ENCODE measurements around the gene CHD5. TPM values are rescaled to one million over a fixed set of nuclear protein-coding genes. Genes with fewer than 3 reads are reported as not detected.

The CHD5 gene
- polyA plus RNA-seq, 1 donor = 2.6 TPM

GRCh38 chr1:6130596-6130995 lies 49.5 kb downstream of the CHD5 start:
- peaks cover 2% of the 10 kb centered on the region for H3K27me3 ChIP-seq (ENCODE audit: control insufficient read depth, insufficient read depth, low read length)
- no peaks in the 10 kb centered on the region for H3K36me3 ChIP-seq (ENCODE audit: control insufficient read depth, insufficient read depth, low read length)
- H3K4me3 ChIP-seq (ENCODE audit: low read length) = no peak overlapping the region
- H3K9me3 ChIP-seq (ENCODE audit: control insufficient read depth, low read depth, low read length) = no peaks in the 10 kb centered on the region
- DNase-seq = no peak
- no peak overlapping the region for H3K27ac ChIP-seq (ENCODE audit: low read length)
- no CpG with 5 or more reads among the region's 7 CpGs for WGBS (ENCODE audit: insufficient coverage, low lambda C conversion rate)
- H3K4me1 ChIP-seq (ENCODE audit: control insufficient read depth, insufficient read depth, low read length) = peaks cover 4% of the 10 kb centered on the region

GRCh38 chr1:6130036-6130435 lies 50.1 kb downstream of the CHD5 start:
- no peak overlapping the region for H3K27ac ChIP-seq (ENCODE audit: low read length)
- peaks cover 4% of the 10 kb centered on the region for H3K4me1 ChIP-seq (ENCODE audit: control insufficient read depth, insufficient read depth, low read length)
- WGBS (ENCODE audit: insufficient coverage, low lambda C conversion rate) = no CpG with 5 or more reads among the region's 11 CpGs
- no peaks in the 10 kb centered on the region for H3K9me3 ChIP-seq (ENCODE audit: control insufficient read depth, low read depth, low read length)
- H3K27me3 ChIP-seq (ENCODE audit: control insufficient read depth, insufficient read depth, low read length) = peaks cover 2% of the 10 kb centered on the region
- no peak for DNase-seq
- no peaks in the 10 kb centered on the region for H3K36me3 ChIP-seq (ENCODE audit: control insufficient read depth, insufficient read depth, low read length)
- no peak overlapping the region for H3K4me3 ChIP-seq (ENCODE audit: low read length)

GRCh38 chr1:6129313-6129712 lies 50.8 kb downstream of the CHD5 start:
- peaks cover 2% of the 10 kb centered on the region for H3K27me3 ChIP-seq (ENCODE audit: control insufficient read depth, insufficient read depth, low read length)
- no peaks in the 10 kb centered on the region for H3K9me3 ChIP-seq (ENCODE audit: control insufficient read depth, low read depth, low read length)
- H3K36me3 ChIP-seq (ENCODE audit: control insufficient read depth, insufficient read depth, low read length) = no peaks in the 10 kb centered on the region
- H3K4me1 ChIP-seq (ENCODE audit: control insufficient read depth, insufficient read depth, low read length) = peaks cover 4% of the 10 kb centered on the region
- no peak overlapping the region for H3K4me3 ChIP-seq (ENCODE audit: low read length)
- no peak overlapping the region for H3K27ac ChIP-seq (ENCODE audit: low read length)
- DNase-seq = no peak
- WGBS (ENCODE audit: insufficient coverage, low lambda C conversion rate) = no CpG with 5 or more reads among the region's 9 CpGs

- DNase-seq = no peak
- no CpG with 5 or more reads among the region's 34 CpGs for WGBS (ENCODE audit: insufficient coverage, low lambda C conversion rate)
- peaks cover 2% of the 10 kb centered on the region for H3K27me3 ChIP-seq (ENCODE audit: control insufficient read depth, insufficient read depth, low read length)
- H3K36me3 ChIP-seq (ENCODE audit: control insufficient read depth, insufficient read depth, low read length) = no peaks in the 10 kb centered on the region
- H3K4me3 ChIP-seq (ENCODE audit: low read length) = no peak overlapping the region
- H3K9me3 ChIP-seq (ENCODE audit: control insufficient read depth, low read depth, low read length) = no peaks in the 10 kb centered on the region
- H3K4me1 ChIP-seq (ENCODE audit: control insufficient read depth, insufficient read depth, low read length) = peaks cover 4% of the 10 kb centered on the region
- H3K27ac ChIP-seq (ENCODE audit: low read length) = no peak overlapping the region
Observed at GRCh38 chr1:6128276-6129081, 51.6 kb downstream of the CHD5 start.

- no CpG with 5 or more reads among the region's 41 CpGs for WGBS (ENCODE audit: insufficient coverage, low lambda C conversion rate)
- Histone ChIP-seq H3K27me3 (ENCODE audit: control insufficient read depth, insufficient read depth, low read length) (peaks cover 2% of the 10 kb centered on the region), H3K27ac (ENCODE audit: low read length) (no peak overlapping the region), H3K36me3 (ENCODE audit: control insufficient read depth, insufficient read depth, low read length) (no peaks in the 10 kb centered on the region), H3K4me1 (ENCODE audit: control insufficient read depth, insufficient read depth, low read length) (peaks cover 4% of the 10 kb centered on the region), H3K4me3 (ENCODE audit: low read length) (no peak overlapping the region), H3K9me3 (ENCODE audit: control insufficient read depth, low read depth, low read length) (no peaks in the 10 kb centered on the region)
- peak; percentile 72 to 82 for DNase-seq
Observed at GRCh38 chr1:6127587-6128163, 52.4 kb downstream of the CHD5 start.

GRCh38 chr1:6126521-6127067 lies 53.5 kb downstream of the CHD5 start:
- Histone ChIP-seq H3K4me3 (ENCODE audit: low read length) (no peak overlapping the region), H3K9me3 (ENCODE audit: control insufficient read depth, low read depth, low read length) (no peaks in the 10 kb centered on the region), H3K4me1 (ENCODE audit: control insufficient read depth, insufficient read depth, low read length) (peaks cover 4% of the 10 kb centered on the region), H3K27me3 (ENCODE audit: control insufficient read depth, insufficient read depth, low read length) (peaks cover 2% of the 10 kb centered on the region), H3K27ac (ENCODE audit: low read length) (no peak overlapping the region), H3K36me3 (ENCODE audit: control insufficient read depth, insufficient read depth, low read length) (no peaks in the 10 kb centered on the region)
- WGBS (ENCODE audit: insufficient coverage, low lambda C conversion rate) = no CpG with 5 or more reads among the region's 16 CpGs
- DNase-seq = no peak

GRCh38 chr1:6126028-6126427 lies 54.1 kb downstream of the CHD5 start:
- DNase-seq = no peak
- WGBS (ENCODE audit: insufficient coverage, low lambda C conversion rate) = no CpG with 5 or more reads among the region's 13 CpGs
- Histone ChIP-seq H3K9me3 (ENCODE audit: control insufficient read depth, low read depth, low read length) (no peaks in the 10 kb centered on the region), H3K36me3 (ENCODE audit: control insufficient read depth, insufficient read depth, low read length) (no peaks in the 10 kb centered on the region), H3K4me3 (ENCODE audit: low read length) (no peak overlapping the region), H3K4me1 (ENCODE audit: control insufficient read depth, insufficient read depth, low read length) (peaks cover 4% of the 10 kb centered on the region), H3K27ac (ENCODE audit: low read length) (no peak overlapping the region), H3K27me3 (ENCODE audit: control insufficient read depth, insufficient read depth, low read length) (peaks cover 2% of the 10 kb centered on the region)

GRCh38 chr1:6125366-6125765 lies 54.8 kb downstream of the CHD5 start:
- Histone ChIP-seq H3K4me1 (ENCODE audit: control insufficient read depth, insufficient read depth, low read length) (peaks cover 4% of the 10 kb centered on the region), H3K27ac (ENCODE audit: low read length) (no peak overlapping the region), H3K36me3 (ENCODE audit: control insufficient read depth, insufficient read depth, low read length) (no peaks in the 10 kb centered on the region), H3K4me3 (ENCODE audit: low read length) (no peak overlapping the region), H3K27me3 (ENCODE audit: control insufficient read depth, insufficient read depth, low read length) (peaks cover 2% of the 10 kb centered on the region), H3K9me3 (ENCODE audit: control insufficient read depth, low read depth, low read length) (no peaks in the 10 kb centered on the region)
- no CpG with 5 or more reads among the region's 15 CpGs for WGBS (ENCODE audit: insufficient coverage, low lambda C conversion rate)
- DNase-seq = no peak

- Histone ChIP-seq H3K27ac (ENCODE audit: low read length) (no peak overlapping the region), H3K4me1 (ENCODE audit: control insufficient read depth, insufficient read depth, low read length) (peaks cover 4% of the 10 kb centered on the region), H3K27me3 (ENCODE audit: control insufficient read depth, insufficient read depth, low read length) (peaks cover 2% of the 10 kb centered on the region), H3K4me3 (ENCODE audit: low read length) (no peak overlapping the region), H3K9me3 (ENCODE audit: control insufficient read depth, low read depth, low read length) (no peaks in the 10 kb centered on the region), H3K36me3 (ENCODE audit: control insufficient read depth, insufficient read depth, low read length) (no peaks in the 10 kb centered on the region)
- WGBS (ENCODE audit: insufficient coverage, low lambda C conversion rate) = no CpG with 5 or more reads among the region's 21 CpGs
- DNase-seq = no peak
Observed at GRCh38 chr1:6124746-6125365, 55.3 kb downstream of the CHD5 start.

- WGBS (ENCODE audit: insufficient coverage, low lambda C conversion rate) = no CpG with 5 or more reads among the region's 12 CpGs
- Histone ChIP-seq H3K27me3 (ENCODE audit: control insufficient read depth, insufficient read depth, low read length) (peaks cover 2% of the 10 kb centered on the region), H3K4me3 (ENCODE audit: low read length) (no peak overlapping the region), H3K4me1 (ENCODE audit: control insufficient read depth, insufficient read depth, low read length) (peaks cover 4% of the 10 kb centered on the region), H3K27ac (ENCODE audit: low read length) (no peak overlapping the region), H3K36me3 (ENCODE audit: control insufficient read depth, insufficient read depth, low read length) (no peaks in the 10 kb centered on the region), H3K9me3 (ENCODE audit: control insufficient read depth, low read depth, low read length) (no peaks in the 10 kb centered on the region)
- DNase-seq = no peak
Observed at GRCh38 chr1:6124341-6124740, 55.8 kb downstream of the CHD5 start.

Measured in large intestine (tissue), 3 donors.